H1 (cell line): Measurements from ENCODE around the gene UPB1. TPM values are rescaled to one million over a fixed set of nuclear protein-coding genes. Genes with fewer than 3 reads are reported as not detected.

ENCODE experiments used
- CTCF ChIA-PET: fragments of 300-600 bp; sonication (Branson Sonifier 250); formaldehyde crosslinking; loops from one replicate; lab custom pipeline; 2021; ENCODE audit not compliant: partially characterized antibody; lab: Charles Lee
- POLR2A ChIA-PET: fragments of 300-600 bp; sonication (Branson Sonifier 250); formaldehyde crosslinking; loops from one replicate; lab custom pipeline; 2021; ENCODE audit warnings: inconsistent platforms; ENCODE audit not compliant: partially characterized antibody; lab: Charles Lee
- DNase-seq, 2 experiments: peaks; one replicate each; pipeline versions ENCODE4 v3.0.0 to v3.0.0-alpha.2; 2010 to 2022; ENCODE audit warnings: low spot score in 2 of 2, low read depth in 1 of 2, mixed read lengths in 1 of 2
- FAIRE-seq: peaks from 2 replicates; lab custom pipeline; 2011; peaks lifted over from hg19 to GRCh38; lab: Jason Lieb, UNC
- H2AFZ ChIP-seq: 2 replicates; pipeline ENCODE4 v1.8.1; 2012; ENCODE audit warnings: low read length, inconsistent platforms
- H2AK5ac ChIP-seq: 2 replicates; pipeline ENCODE4 v1.6.1; 2013; ENCODE audit warnings: low read depth, low read length
- H2BK120ac ChIP-seq: replicated peaks from 2 replicates; pipeline ENCODE3; 2013; ENCODE audit warnings: low read depth, low read length, inconsistent platforms
- H2BK12ac ChIP-seq: 2 replicates; pipeline ENCODE4 v1.6.1; 2013; ENCODE audit warnings: low read depth, low read length
- H2BK15ac ChIP-seq: 2 replicates; pipeline ENCODE4 v1.6.1; 2013; ENCODE audit warnings: low read length
- H2BK20ac ChIP-seq: 2 replicates; pipeline ENCODE4 v1.6.1; 2013; ENCODE audit warnings: low read length
- H2BK5ac ChIP-seq: 2 replicates; pipeline ENCODE4 v1.6.1; 2013; ENCODE audit warnings: low read depth, low read length
- H3K14ac ChIP-seq: 2 replicates; pipeline ENCODE4 v1.6.1; 2013; ENCODE audit warnings: inconsistent platforms; ENCODE audit not compliant: insufficient read length
- H3K18ac ChIP-seq: 2 replicates; pipeline ENCODE4 v1.6.1; 2013; ENCODE audit warnings: low read length; ENCODE audit errors: extremely low read depth
- H3K23ac ChIP-seq: 2 replicates; pipeline ENCODE4 v1.6.1; 2013; ENCODE audit warnings: inconsistent platforms; ENCODE audit not compliant: insufficient read length
- H3K23me2 ChIP-seq: 2 replicates; pipeline ENCODE4 v1.6.1; 2013; ENCODE audit warnings: low read depth, low read length
- H3K27ac ChIP-seq: 2 replicates; pipeline ENCODE4 v1.6.1; 2011; ENCODE audit warnings: low read depth, low read length, inconsistent platforms
- H3K27me3 ChIP-seq, 4 experiments: replicated peaks in 1 of 4; 1 replicate in 1 of 4; 2 replicates in 3 of 4; pipeline versions ENCODE4 v1.6.1 to v1.8.1; 2011 to 2013; ENCODE audit warnings: low read length in 3 of 4, mild to moderate bottlenecking in 3 of 4, inconsistent platforms in 2 of 4, mixed read lengths in 2 of 4, moderate library complexity in 1 of 4; ENCODE audit not compliant: control insufficient read depth in 3 of 4, insufficient read depth in 3 of 4; ENCODE audit errors: extremely low read depth in 1 of 4
- H3K36me3 ChIP-seq, 4 experiments: 2 replicates each; pipeline versions ENCODE4 v1.6.1 to v1.8.1; 2011 to 2013; ENCODE audit warnings: mild to moderate bottlenecking in 4 of 4, low read length in 3 of 4, moderate library complexity in 2 of 4, control low read depth in 1 of 4, inconsistent platforms in 1 of 4; ENCODE audit not compliant: insufficient read depth in 4 of 4, control insufficient read depth in 2 of 4
- H3K4ac ChIP-seq: replicated peaks from 2 replicates; pipeline ENCODE3; 2013; ENCODE audit warnings: low read length, low read depth, mixed read lengths, inconsistent platforms; ENCODE audit not compliant: insufficient read length
- H3K4me1 ChIP-seq, 4 experiments: replicated peaks in 1 of 4; 1 replicate in 1 of 4; 2 replicates in 3 of 4; pipeline versions ENCODE4 v1.6.1 to v1.8.1; 2011 to 2013; ENCODE audit warnings: low read length in 3 of 4, inconsistent platforms in 2 of 4, mixed read lengths in 1 of 4; ENCODE audit not compliant: insufficient read depth in 4 of 4, control insufficient read depth in 3 of 4
- H3K4me2 ChIP-seq, 2 experiments: 2 replicates each; pipeline versions ENCODE4 v1.6.1 to v1.8.1; 2011 to 2013; ENCODE audit warnings: low read depth in 2 of 2, low read length in 2 of 2, control low read depth in 1 of 2, inconsistent platforms in 1 of 2, mild to moderate bottlenecking in 1 of 2; ENCODE audit not compliant: insufficient read depth in 1 of 2
- H3K4me3 ChIP-seq, 4 experiments: fragments of 200-600, 300-600 bp in 1 of 4; sonication (generic), shearing (Covaris generic), sonication (Bioruptor Twin) in 1 of 4; 2 replicates each; pipeline versions ENCODE4 v1.5.1 to v1.8.1; 2011 to 2016; ENCODE audit warnings: low read length in 4 of 4, low read depth in 3 of 4, control low read depth in 2 of 4, inconsistent platforms in 2 of 4, mild to moderate bottlenecking in 2 of 4, mixed read lengths in 1 of 4, moderate library complexity in 1 of 4; ENCODE audit not compliant: insufficient read depth in 2 of 4; ENCODE audit errors: extremely low read depth in 1 of 4
- H3K56ac ChIP-seq: replicated peaks from 2 replicates; pipeline ENCODE3; 2013; ENCODE audit warnings: low read depth, mild to moderate bottlenecking, mixed read lengths, low read length, inconsistent platforms; ENCODE audit not compliant: insufficient read length
- H3K79me1 ChIP-seq: 2 replicates; pipeline ENCODE4 v1.6.1; 2013; ENCODE audit warnings: low read depth, low read length, control low read depth
- H3K79me2 ChIP-seq, 2 experiments: 2 replicates each; pipeline versions ENCODE4 v1.6.1 to v1.8.1; 2012 to 2013; ENCODE audit warnings: low read length in 2 of 2, mild to moderate bottlenecking in 2 of 2, inconsistent platforms in 1 of 2; ENCODE audit not compliant: insufficient read depth in 2 of 2, control insufficient read depth in 1 of 2
- H3K9ac ChIP-seq, 4 experiments: replicated peaks in 1 of 4; 1 replicate in 1 of 4; 2 replicates in 3 of 4; pipeline versions ENCODE4 v1.6.1 to v1.8.1; 2011 to 2013; ENCODE audit warnings: low read depth in 3 of 4, low read length in 3 of 4, control low read depth in 2 of 4, mild to moderate bottlenecking in 2 of 4, moderate library complexity in 2 of 4, inconsistent platforms in 1 of 4; ENCODE audit errors: extremely low read depth in 1 of 4
- H3K9me3 ChIP-seq, 2 experiments: 2 replicates each; pipeline versions ENCODE4 v1.6.1 to v1.8.1; 2012 to 2013; ENCODE audit warnings: mild to moderate bottlenecking in 2 of 2, moderate library complexity in 2 of 2, control low read depth in 1 of 2, inconsistent platforms in 1 of 2, low read depth in 1 of 2, low read length in 1 of 2, mixed read lengths in 1 of 2; ENCODE audit not compliant: insufficient read depth in 2 of 2
- H4K20me1 ChIP-seq, 2 experiments: replicated peaks in 1 of 2; 2 replicates each; pipeline versions ENCODE3 to v1.8.1; 2011 to 2013; ENCODE audit warnings: inconsistent platforms in 2 of 2, low read length in 2 of 2, mild to moderate bottlenecking in 1 of 2; ENCODE audit not compliant: insufficient read depth in 2 of 2, control insufficient read depth in 1 of 2
- H4K5ac ChIP-seq: 2 replicates; pipeline ENCODE4 v1.6.1; 2013; ENCODE audit warnings: low read length, low read depth, mixed read lengths, inconsistent platforms; ENCODE audit not compliant: insufficient read length
- H4K8ac ChIP-seq: 2 replicates; pipeline ENCODE4 v1.8.0; 2013; ENCODE audit warnings: mild to moderate bottlenecking, moderate library complexity, low read length, inconsistent platforms; ENCODE audit not compliant: insufficient read depth; ENCODE audit errors: extremely low read depth
- H4K91ac ChIP-seq: replicated peaks from 2 replicates; pipeline ENCODE3; 2013; ENCODE audit warnings: low read length, mixed read lengths, inconsistent platforms; ENCODE audit not compliant: insufficient read length
- GTF2F1 ChIP-seq: IDR thresholded peaks from 2 replicates; pipeline ENCODE4 v1.6.1; 2012; ENCODE audit warnings: low read depth, low read length, improper control_type of control experiment, borderline replicate concordance
- HDAC2 ChIP-seq, 2 experiments: fragments of 300-600 bp in 1 of 2; sonication (generic) in 1 of 2; IDR thresholded peaks; 2 replicates each; pipeline ENCODE4 v1.6.1; 2011 to 2012; ENCODE audit warnings: low read depth in 2 of 2, low read length in 2 of 2, mild to moderate bottlenecking in 2 of 2, moderate library complexity in 2 of 2, borderline replicate concordance in 1 of 2, inconsistent platforms in 1 of 2
- PHF8 ChIP-seq: fragments of 200-600 bp; sonication (generic); conservative IDR thresholded peaks from 2 replicates; pipeline ENCODE4 v1.7.1; 2012; ENCODE audit warnings: low read depth, mild to moderate bottlenecking, inconsistent platforms, low read length, moderate library complexity
- POLR2A ChIP-seq, 2 experiments: IDR thresholded peaks; 1 replicate in 1 of 2; 2 replicates in 1 of 2; pipeline ENCODE4 v1.6.1; 2011; ENCODE audit warnings: low read depth in 2 of 2, low read length in 2 of 2, mild to moderate bottlenecking in 2 of 2; ENCODE audit errors: control extremely low read depth in 1 of 2
- SP4 ChIP-seq: IDR thresholded peaks from 2 replicates; pipeline ENCODE4 v1.6.1; 2012; ENCODE audit warnings: low read length, inconsistent platforms
- TAF1 ChIP-seq: IDR thresholded peaks from 2 replicates; pipeline ENCODE4 v1.6.1; 2011; ENCODE audit warnings: mild to moderate bottlenecking, low read depth, low read length
- TAF7 ChIP-seq: optimal IDR thresholded peaks from 2 replicates; pipeline ENCODE3; 2011; ENCODE audit warnings: low read depth, mild to moderate bottlenecking, inconsistent platforms, low read length, moderate library complexity, borderline replicate concordance
- TCF12 ChIP-seq: IDR thresholded peaks from 2 replicates; pipeline ENCODE4 v1.6.1; 2011; ENCODE audit warnings: low read depth, mild to moderate bottlenecking, low read length
- WGBS, 2 experiments: shearing (Covaris generic) in 1 of 2; methylation state at CpG; one replicate each; pipeline versions ENCODE4 v1.1.6 to v1.1.7; 2013 to 2015; ENCODE audit warnings: low lambda C conversion rate in 2 of 2, mixed read lengths in 2 of 2, inconsistent platforms in 1 of 2, low coverage in 1 of 2, missing lambda C conversion rate in 1 of 2; ENCODE audit not compliant: insufficient replicate concordance in 2 of 2, insufficient coverage in 1 of 2, insufficient read length in 1 of 2; ENCODE audit errors: extremely low coverage in 1 of 2, missing lambda C conversion rate in 1 of 2; 5-methylcytosine and 5-hydroxymethylcytosine counted together
- polyA plus RNA-seq, 7 experiments: library from polyadenylated mRNA; depleted of rRNA in 3 of 7; stranded (reverse) in 5 of 7; unstranded in 2 of 7; fragments of >200 nt in 5 of 7; fragments of 200-250 nt in 2 of 7; gene quantifications; 1 replicate in 5 of 7; 2 replicates in 1 of 7; 4 replicates in 1 of 7; pipeline versions ENCODE4 v1.2.1 to v1.2.3, GENCODE V29; 2011 to 2013; ENCODE audit warnings: missing spikeins in 2 of 7, mixed read lengths in 2 of 7
- total RNA-seq: library from RNA; stranded (reverse); fragmentation: NEBNext Ultra II Directional; extraction: Animal tissue kit (Norgen Biotek cat#: 25700); gene quantifications from 2 replicates; pipeline ENCODE4 v1.2.1, GENCODE V29; 2021

The UPB1 gene
- total and polyA plus RNA-seq, 2 of the 8 experiments (the other 6 are each of a cell fraction or from before 2014, with no cell fraction given): 0.09 TPM; not detected in 1

- peak within 1 kb of the TSS; percentile 97; the same call in 1 of the 2 replicates for H4K8ac ChIP-seq
- H3K79me2 ChIP-seq: peaks cover 40 to 84% of the 10 kb centered on the region in 2 experiments
- peak within 1 kb of the TSS; percentile 54 for H3K4ac ChIP-seq
- peak within 1 kb of the TSS; percentile 90 for H4K5ac ChIP-seq
- peak within 1 kb of the TSS; percentile 86 to 90 for H3K4me2 ChIP-seq
- H2BK120ac ChIP-seq: no peak within 1 kb of the TSS
- H3K9ac ChIP-seq: peak within 1 kb of the TSS; percentile 93 to 97 (median 95)
- peak within 1 kb of the TSS; percentile 83 for H3K56ac ChIP-seq
- peak within 1 kb of the TSS; percentile 68 for H4K91ac ChIP-seq
- no peak within 1 kb of the TSS for H2BK20ac ChIP-seq
- H3K27me3 ChIP-seq: no peaks in the 10 kb centered on the region; a peak in 1 of 7 replicates
- peak within 1 kb of the TSS; percentile 33; the same call in 1 of the 2 replicates for H2AK5ac ChIP-seq
- H2BK12ac ChIP-seq: no peak within 1 kb of the TSS; the same call in 1 of the 2 replicates
- H2AFZ ChIP-seq: peak within 1 kb of the TSS; percentile 34; the same call in 1 of the 2 replicates
- TF ChIP-seq SP4 (0 out of 2 replicates have a peak, but pooled peaks have one; percentile 33), POLR2A (IDR thresholded peaks at IDR 0.05; ENCODE audit: control extremely low read depth in 1 of 2, low read depth in 2 of 2, low read length in 2 of 2) (peak in 1 of 2 experiments; percentile 66; a peak in 1 of 3 replicates), GTF2F1 (no peak), HDAC2 (IDR thresholded peaks at IDR 0.05; ENCODE audit: borderline replicate concordance in 1 of 2, low read depth in 2 of 2, low read length in 2 of 2) (peak in 1 of 2 experiments; percentile 34; a peak in 1 of 4 replicates), PHF8 (peak; percentile 39), TCF12 (no peak), TAF1 (peak; percentile 11; the same call in 1 of the 2 replicates), TAF7 (peak; percentile 28)
- no peak for FAIRE-seq
- H3K9me3 ChIP-seq: no peaks in the 10 kb centered on the region
- H3K4me3 ChIP-seq: peak within 1 kb of the TSS; percentile 96 to 100 (median 100)
- H3K14ac ChIP-seq: no peak within 1 kb of the TSS
- peaks cover 9 to 23% (median 20%) of the 10 kb centered on the region in 4 experiments for H3K36me3 ChIP-seq
- ChIA-PET CTCF (interaction anchor here (0.9 to 1.3 kb wide), 3 partner anchors 20 to 52 kb away, joined by 3 read pairs; no protein-coding TSS in a partner anchor), POLR2A (interaction anchor here (0.6 to 5.4 kb wide), 17 partner anchors 9 to 401 kb away, joined by 3 to 91 read pairs (median 4); partner anchors contain the start of genes ADORA2A, LRRC75B and SPECC1L)
- 3% methylated on average over 50 of the region's 64 CpGs; no CpG with 5 or more reads in 1 of the 2 experiments for WGBS, 2 experiments
- H3K4me1 ChIP-seq: peaks cover 0 to 16% (median 3%) of the 10 kb centered on the region in 4 experiments; a peak in 6 of 7 replicates
- peaks cover 14 to 32% of the 10 kb centered on the region in 2 experiments for H4K20me1 ChIP-seq
- H2BK5ac ChIP-seq: peak within 1 kb of the TSS; percentile 96
- no peak within 1 kb of the TSS for H3K23ac ChIP-seq
- peaks cover 17% of the 10 kb centered on the region for H3K23me2 ChIP-seq
- H3K27ac ChIP-seq: peak within 1 kb of the TSS; percentile 95
- H3K79me1 ChIP-seq: peaks cover 24% of the 10 kb centered on the region
- DNase-seq: no peak
- peak within 1 kb of the TSS; percentile 25; the same call in 1 of the 2 replicates for H2BK15ac ChIP-seq
- H3K18ac ChIP-seq: peak within 1 kb of the TSS; percentile 86
These were observed 59.4 kb downstream of the UPB1 start, which contains the start of gene GUCD1 for GRCh38 chr22:24554313-24555164. GUCD1 (minus strand) TSS chr22:24555138; CDS start chr22:24554991, 147 bp downstream.
